ENCODE measurements around the gene PMM2. TPM values are rescaled to one million over a fixed set of nuclear protein-coding genes. Genes with fewer than 3 reads are reported as not detected.

The PMM2 gene
- total RNA-seq, 1 donor = 34.7 TPM

DNA sequence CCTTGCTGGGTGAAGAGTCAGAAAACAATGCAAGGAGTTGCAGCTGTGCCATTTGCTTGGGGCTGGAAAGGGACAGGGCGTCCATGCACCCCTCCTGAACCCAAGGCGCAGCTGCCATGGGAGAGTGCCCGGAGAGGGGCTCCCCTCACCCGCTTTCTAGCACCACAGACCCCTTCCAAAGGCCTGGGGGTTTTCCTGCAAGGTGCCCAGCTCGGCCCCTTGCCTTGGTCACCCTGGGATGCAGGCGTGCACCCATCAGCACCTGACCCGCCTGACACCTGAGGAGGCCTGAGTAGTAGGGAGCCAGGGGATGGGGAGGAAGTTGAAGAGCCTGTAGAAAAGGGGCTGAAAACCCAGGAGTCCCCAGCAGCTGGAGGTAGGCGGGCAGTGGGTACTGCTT is 30.5 kb upstream of the PMM2 start:
- no peak overlapping the region for H3K4me3 ChIP-seq (ENCODE audit: low read depth, low read length)
- TF ChIP-seq, protein P1, sequence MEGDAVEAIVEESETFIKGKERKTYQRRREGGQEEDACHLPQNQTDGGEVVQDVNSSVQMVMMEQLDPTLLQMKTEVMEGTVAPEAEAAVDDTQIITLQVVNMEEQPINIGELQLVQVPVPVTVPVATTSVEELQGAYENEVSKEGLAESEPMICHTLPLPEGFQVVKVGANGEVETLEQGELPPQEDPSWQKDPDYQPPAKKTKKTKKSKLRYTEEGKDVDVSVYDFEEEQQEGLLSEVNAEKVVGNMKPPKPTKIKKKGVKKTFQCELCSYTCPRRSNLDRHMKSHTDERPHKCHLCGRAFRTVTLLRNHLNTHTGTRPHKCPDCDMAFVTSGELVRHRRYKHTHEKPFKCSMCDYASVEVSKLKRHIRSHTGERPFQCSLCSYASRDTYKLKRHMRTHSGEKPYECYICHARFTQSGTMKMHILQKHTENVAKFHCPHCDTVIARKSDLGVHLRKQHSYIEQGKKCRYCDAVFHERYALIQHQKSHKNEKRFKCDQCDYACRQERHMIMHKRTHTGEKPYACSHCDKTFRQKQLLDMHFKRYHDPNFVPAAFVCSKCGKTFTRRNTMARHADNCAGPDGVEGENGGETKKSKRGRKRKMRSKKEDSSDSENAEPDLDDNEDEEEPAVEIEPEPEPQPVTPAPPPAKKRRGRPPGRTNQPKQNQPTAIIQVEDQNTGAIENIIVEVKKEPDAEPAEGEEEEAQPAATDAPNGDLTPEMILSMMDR (IDR thresholded peaks at IDR 0.05; ENCODE audit: insufficient read depth, low read length) = no peak
- no peak for DNase-seq (ENCODE audit: low read depth)

DNA sequence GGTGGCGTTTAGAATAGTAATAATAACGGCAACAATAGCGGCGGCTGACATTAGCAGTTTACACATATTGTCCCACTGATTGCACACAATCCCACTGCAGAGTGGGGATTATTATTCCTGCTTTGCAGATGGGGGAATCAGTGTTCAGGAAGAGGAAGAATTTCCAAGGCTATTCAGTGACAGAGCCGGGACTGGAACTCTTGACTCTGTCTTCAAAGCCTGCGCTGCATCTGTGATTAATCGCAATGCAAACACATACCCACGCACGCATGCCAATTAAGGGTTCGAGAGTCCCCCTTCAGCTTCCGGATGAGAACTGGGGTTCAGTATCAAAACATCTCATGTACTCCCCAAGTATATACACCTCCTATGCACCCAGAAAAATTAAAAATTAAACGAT is 29.4 kb upstream of the PMM2 start:
- DNase-seq (ENCODE audit: low read depth) = no peak
- TF ChIP-seq, protein P1 (IDR thresholded peaks at IDR 0.05; ENCODE audit: insufficient read depth, low read length) = no peak
- H3K4me3 ChIP-seq (ENCODE audit: low read depth, low read length) = no peak overlapping the region

DNA sequence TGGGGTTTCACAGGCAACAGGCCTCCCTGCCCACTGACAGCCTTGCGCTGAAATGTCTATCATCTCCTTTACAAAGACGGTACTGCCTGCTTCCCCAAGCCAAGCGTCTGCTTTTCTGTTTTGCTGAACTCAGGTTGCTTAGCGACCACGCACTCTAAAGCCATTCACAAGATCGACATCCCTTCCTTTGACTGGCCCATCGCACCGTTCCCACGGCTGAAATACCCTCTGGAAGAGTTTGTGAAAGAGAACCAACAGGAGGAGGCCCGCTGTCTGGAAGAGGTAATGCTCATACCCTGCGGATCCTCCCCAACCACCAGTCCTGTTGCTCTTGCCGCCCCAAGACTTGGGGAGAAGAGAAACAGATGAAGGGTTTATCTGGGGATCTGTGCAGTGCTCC is 28.9 kb upstream of the PMM2 start:
- TF ChIP-seq, protein P1 (IDR thresholded peaks at IDR 0.05; ENCODE audit: insufficient read depth, low read length) = no peak
- no peak for DNase-seq (ENCODE audit: low read depth)

DNA sequence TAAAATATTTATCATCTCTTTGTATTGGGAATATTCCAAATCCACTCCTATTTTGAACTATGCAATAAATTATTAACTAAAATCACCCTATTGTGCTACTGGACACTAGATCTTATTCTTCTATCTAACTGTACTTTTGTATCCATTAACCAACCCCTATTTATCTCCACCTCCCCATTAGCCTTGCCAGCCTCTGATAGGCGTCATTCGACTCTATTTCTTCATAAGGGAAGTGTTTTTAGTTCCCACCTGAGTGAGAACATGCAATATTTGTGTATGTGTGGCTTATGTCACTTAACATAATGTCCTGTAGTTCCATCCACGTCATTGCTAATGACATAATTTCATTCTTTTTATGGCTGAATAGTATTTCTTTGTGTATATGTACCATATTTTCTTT is 24.1 kb upstream of the PMM2 start:
- H3K4me3 ChIP-seq (ENCODE audit: low read depth, low read length) = no peak overlapping the region
- TF ChIP-seq, protein P1 (IDR thresholded peaks at IDR 0.05; ENCODE audit: insufficient read depth, low read length) = no peak
- DNase-seq (ENCODE audit: low read depth) = no peak

More for the DNA sequence above, 28.9 kb upstream of the PMM2 start:
- no peak overlapping the region for H3K4me3 ChIP-seq (ENCODE audit: low read depth, low read length)

DNA sequence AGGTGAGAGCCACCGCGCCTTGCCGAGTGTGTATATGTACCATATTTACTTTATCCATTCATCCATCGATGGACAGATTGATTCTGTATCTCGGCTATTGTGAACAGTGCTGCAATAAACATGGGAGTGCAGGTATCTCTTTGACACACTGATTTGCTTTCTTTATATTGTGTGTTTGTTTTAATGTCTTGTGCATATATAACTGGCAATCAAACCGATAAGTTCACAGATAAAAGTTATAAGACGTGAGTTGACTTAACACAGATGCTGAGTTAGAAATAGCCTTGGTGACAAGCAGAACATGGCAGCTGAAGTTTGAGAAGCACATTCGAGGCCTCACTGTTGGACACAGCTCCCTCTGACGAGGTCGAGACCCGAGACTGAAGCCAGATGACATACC is 23.4 kb upstream of the PMM2 start:
- TF ChIP-seq, protein P1 (IDR thresholded peaks at IDR 0.05; ENCODE audit: insufficient read depth, low read length) = no peak
- DNase-seq (ENCODE audit: low read depth) = no peak
- H3K4me3 ChIP-seq (ENCODE audit: low read depth, low read length) = no peak overlapping the region

DNA sequence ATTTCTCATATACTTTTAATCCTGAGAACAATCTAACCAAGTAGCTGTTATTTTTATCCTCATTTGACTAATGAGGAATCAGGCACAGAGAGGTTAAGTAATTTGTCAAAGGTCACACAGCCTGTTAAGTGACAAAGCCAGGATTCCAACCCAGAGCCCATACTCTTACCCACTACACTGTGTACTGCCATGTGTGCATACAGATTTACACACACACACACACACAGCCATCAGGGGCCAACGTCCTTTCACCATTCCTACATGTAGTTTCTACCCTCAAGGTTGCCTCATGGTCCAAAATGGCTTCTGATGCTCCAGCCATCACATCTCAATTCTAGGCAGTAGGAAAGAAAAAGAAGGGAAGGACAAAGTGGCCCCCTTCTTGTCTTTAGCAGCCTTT is 22.3 kb upstream of the PMM2 start:
- no peak for DNase-seq (ENCODE audit: low read depth)
- H3K4me3 ChIP-seq (ENCODE audit: low read depth, low read length) = no peak overlapping the region
- TF ChIP-seq, protein P1 (IDR thresholded peaks at IDR 0.05; ENCODE audit: insufficient read depth, low read length) = no peak

DNA sequence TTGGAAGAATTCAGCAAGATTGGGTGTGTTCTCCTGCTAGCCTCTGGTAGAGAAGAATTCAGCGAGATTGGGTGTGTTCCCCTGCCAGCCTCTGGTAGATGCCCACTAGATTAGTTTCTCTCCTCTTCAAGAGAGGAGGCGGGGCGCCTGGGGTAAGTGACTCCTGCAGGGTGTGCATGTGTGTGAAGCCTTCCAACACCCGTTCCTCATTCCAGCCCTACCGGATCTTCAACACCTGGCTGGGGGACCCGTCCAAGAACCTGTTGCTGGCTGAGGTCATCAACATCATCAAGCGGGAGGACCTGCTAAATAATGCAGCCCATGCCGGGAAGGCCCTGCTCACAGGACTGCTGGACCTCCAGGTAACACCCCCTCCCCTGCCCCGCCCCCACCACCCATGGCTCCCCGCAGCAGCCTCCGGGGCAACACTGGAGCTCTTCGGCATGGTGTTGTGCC is 21.5 kb upstream of the PMM2 start:
- TF ChIP-seq, protein P1 (IDR thresholded peaks at IDR 0.05; ENCODE audit: insufficient read depth, low read length) = no peak

More for the DNA sequence above, 21.5 kb upstream of the PMM2 start:
- H3K4me3 ChIP-seq (ENCODE audit: low read depth, low read length) = no peak overlapping the region
- no peak for DNase-seq (ENCODE audit: low read depth)
